Measurements from ENCODE around the gene ACP4.

- TF ChIP-seq POLR2A (IDR thresholded peaks at IDR 0.05) (no peak), CTCF (IDR thresholded peaks at IDR 0.05 in 4 of 5, conservative IDR thresholded peaks at IDR 0.05 in 1 of 5) (no peak)
Measured at GRCh38 chr19:50794876-50795663, 4.9 kb downstream of the ACP4 start.
